ENCODE results near the gene WASHC1.
"Not testable (repeated sequence)": the region's sequence is repeated elsewhere in the genome, so short reads cannot be mapped to it uniquely, and the experiment has no call there.

GRCh38 chr9:21621-22020 lies 7.6 kb downstream of the WASHC1 start:
- not testable (repeated sequence) for TF ChIP-seq EP300 (IDR thresholded peaks at IDR 0.05; ENCODE audit: low read depth in 2 of 2, low read length in 2 of 2); EP300 (CRISPR knock-in tag; IDR thresholded peaks at IDR 0.05; ENCODE audit: borderline replicate concordance); ZNF704 (CRISPR knock-in tag; IDR thresholded peaks at IDR 0.05; ENCODE audit: borderline replicate concordance); SMC3 (IDR thresholded peaks at IDR 0.05; ENCODE audit: low read length); JUNB (CRISPR knock-in tag; IDR thresholded peaks at IDR 0.05; ENCODE audit: borderline replicate concordance); SIN3A (IDR thresholded peaks at IDR 0.05; ENCODE audit: borderline replicate concordance, low read depth, low read length); ZNF160 (CRISPR knock-in tag; IDR thresholded peaks at IDR 0.05)

All from HepG2 (cell line).